HEK293T (cell line): ENCODE measurements around the gene BOLA1.
A peak's percentile ranks its signal among the peaks of the same experiment; 100 is the strongest.

Experiments
- CTCF ChIA-PET: fragments of 350-600 bp; formaldehyde crosslinking; extraction: SDS; loops from one replicate; lab custom pipeline; 2021; ENCODE audit warnings: antibody characterized with exemption, inconsistent platforms; lab: Yijun Ruan, JAX
- POLR2A ChIA-PET: fragments of 350-600 bp; formaldehyde crosslinking; extraction: SDS; loops from one replicate; lab custom pipeline; 2020; ENCODE audit warnings: antibody characterized with exemption, inconsistent platforms; lab: Yijun Ruan, JAX
- DNase-seq: peaks from one replicate; pipeline ENCODE4 v3.0.0; 2012; ENCODE audit warnings: mixed read lengths; ENCODE audit errors: extremely low spot score
- ARNT ChIP-seq: fragments of 450-650 bp; IDR thresholded peaks from 2 replicates; pipeline ENCODE4 v1.6.1; 2017; ENCODE audit warnings: mild to moderate bottlenecking
- BHLHE40 ChIP-seq: fragments of 450-650 bp; IDR thresholded peaks from 2 replicates; pipeline ENCODE4 v1.6.1; 2016; ENCODE audit warnings: mild to moderate bottlenecking, moderate library complexity, borderline replicate concordance
- CTBP1 ChIP-seq: fragments of 450-650 bp; IDR thresholded peaks from 2 replicates; pipeline ENCODE4 v1.6.1; 2016; ENCODE audit warnings: borderline replicate concordance
- ELF4 ChIP-seq: fragments of 450-650 bp; IDR thresholded peaks from 2 replicates; pipeline ENCODE4 v1.6.1; 2017; ENCODE audit warnings: antibody characterized with exemption
- FOXA1 ChIP-seq: fragments of 450-650 bp; IDR thresholded peaks from 2 replicates; pipeline ENCODE4 v1.6.1; 2016; ENCODE audit warnings: mild to moderate bottlenecking
- FOXK2 ChIP-seq: fragments of 450-650 bp; IDR thresholded peaks from 2 replicates; pipeline ENCODE4 v1.6.1; 2016; ENCODE audit warnings: mild to moderate bottlenecking
- FOXM1 ChIP-seq: fragments of 450-650 bp; IDR thresholded peaks from 2 replicates; pipeline ENCODE4 v1.6.1; 2017; ENCODE audit warnings: mild to moderate bottlenecking, borderline replicate concordance
- HDGF ChIP-seq: fragments of 450-650 bp; IDR thresholded peaks from 2 replicates; pipeline ENCODE4 v1.6.1; 2017; ENCODE audit warnings: antibody characterized with exemption, borderline replicate concordance
- L3MBTL2 ChIP-seq: fragments of 450-650 bp; conservative IDR thresholded peaks from 2 replicates; pipeline ENCODE4 v1.6.1; 2016; ENCODE audit warnings: mild to moderate bottlenecking
- LEF1 ChIP-seq: fragments of 450-650 bp; IDR thresholded peaks from 2 replicates; pipeline ENCODE4 v1.6.1; 2017; ENCODE audit warnings: mild to moderate bottlenecking, borderline replicate concordance
- SP1 ChIP-seq: fragments of 450-650 bp; IDR thresholded peaks from 2 replicates; pipeline ENCODE4 v1.6.1; 2017
- TARDBP ChIP-seq: fragments of 450-650 bp; IDR thresholded peaks from 2 replicates; pipeline ENCODE4 v1.6.1; 2016
- ZNF384 ChIP-seq: fragments of 450-650 bp; IDR thresholded peaks from 2 replicates; pipeline ENCODE4 v1.6.1; 2016

The BOLA1 gene

GRCh38 chr1:149940427-149940826, 41.1 kb downstream of the BOLA1 start:
- ChIA-PET CTCF (interaction anchor here (0.5 to 1.1 kb wide), 3 partner anchors 22 to 226 kb away, joined by 3 to 6 read pairs (median 3); no protein-coding TSS in a partner anchor), POLR2A (interaction anchor here (2.2 to 11.1 kb wide), 2 partner anchors 11 to 53 kb away, joined by 22 to 133 read pairs; a partner anchor contains a TSS)
- no peak for DNase-seq
- TF ChIP-seq TARDBP (no peak), HDGF (no peak), L3MBTL2 (no peak)

GRCh38 chr1:149942207-149942606, 42.8 kb downstream of the BOLA1 start:
- peak; percentile 69 for DNase-seq
- no peak for TF ChIP-seq LEF1
- TF ChIP-seq TARDBP, result no peak
- TF ChIP-seq FOXM1, result no peak
- no peak for TF ChIP-seq SP1
- TF ChIP-seq BHLHE40, result no peak
- ChIA-PET CTCF (interaction anchor here (0.6 to 1.0 kb wide), 4 partner anchors 20 to 95 kb away, joined by 3 to 7 read pairs (median 4); a partner anchor contains a TSS), POLR2A (interaction anchor here (0.8 to 1.4 kb wide), 6 partner anchors 13 to 125 kb away, joined by 3 to 37 read pairs (median 4); partner anchors contain the start of gene VPS45)

- CTCF ChIA-PET, result interaction anchor here (0.8 to 1.5 kb wide), 4 partner anchors 19 to 125 kb away, joined by 3 to 7 read pairs (median 4); partner anchors contain the start of gene VPS45
- POLR2A ChIA-PET, result interaction anchor here (0.8 to 1.4 kb wide), 6 partner anchors 13 to 125 kb away, joined by 3 to 37 read pairs (median 4); partner anchors contain the start of gene VPS45
- TF ChIP-seq BHLHE40, result no peak
- DNase-seq, result no peak
Observed at GRCh38 chr1:149942885-149943284, 43.5 kb downstream of the BOLA1 start.

GRCh38 chr1:149945206-149945605, 45.8 kb downstream of the BOLA1 start:
- ChIA-PET CTCF (no interaction called here), POLR2A (interaction anchor here (2.9 kb wide), 1 partner anchor 58 kb away, joined by 18 read pairs; a partner anchor contains a TSS)
- no peak for DNase-seq
- no peak for TF ChIP-seq FOXK2
- no peak for TF ChIP-seq ELF4
- no peak for TF ChIP-seq HDGF
- TF ChIP-seq ARNT, result no peak

GRCh38 chr1:149949911-149950310, 50.5 kb downstream of the BOLA1 start:
- ChIA-PET POLR2A (interaction anchor here (0.6 to 1.0 kb wide), 2 partner anchors 61 to 64 kb away, joined by 3 to 4 read pairs; partner anchors contain the start of gene OTUD7B), CTCF (no interaction called here)
- TF ChIP-seq TARDBP (no peak), FOXA1 (no peak), ZNF384 (no peak), ARNT (no peak), LEF1 (no peak), FOXM1 (no peak), FOXK2 (no peak), BHLHE40 (no peak), CTBP1 (no peak)
- no peak for DNase-seq
